ENCODE results near the gene ZNF853. TPM values are rescaled to one million over a fixed set of nuclear protein-coding genes. Genes with fewer than 3 reads are reported as not detected.
A peak's percentile ranks its signal among the peaks of the same experiment; 100 is the strongest.
"Not testable (repeated sequence)": the region's sequence is repeated elsewhere in the genome, so short reads cannot be mapped to it uniquely, and the experiment has no call there.

Gene ZNF853
- polyA plus RNA-seq, 1 experiment: 2.0 TPM

- Histone ChIP-seq H3K36me3 (ENCODE audit: control insufficient read depth, insufficient read depth, low read length) (no peaks in the 10 kb centered on the region), H3K27me3 (ENCODE audit: control insufficient read depth, insufficient read depth, low read length) (no peaks in the 10 kb centered on the region), H3K4me3 (ENCODE audit: low read depth, low read length) (no peak overlapping the region)
- ChIA-PET POLR2A (no interaction called here), CTCF (no interaction called here)
- DNase-seq (ENCODE audit: low read depth): no peak
- TF ChIP-seq, protein P1, sequence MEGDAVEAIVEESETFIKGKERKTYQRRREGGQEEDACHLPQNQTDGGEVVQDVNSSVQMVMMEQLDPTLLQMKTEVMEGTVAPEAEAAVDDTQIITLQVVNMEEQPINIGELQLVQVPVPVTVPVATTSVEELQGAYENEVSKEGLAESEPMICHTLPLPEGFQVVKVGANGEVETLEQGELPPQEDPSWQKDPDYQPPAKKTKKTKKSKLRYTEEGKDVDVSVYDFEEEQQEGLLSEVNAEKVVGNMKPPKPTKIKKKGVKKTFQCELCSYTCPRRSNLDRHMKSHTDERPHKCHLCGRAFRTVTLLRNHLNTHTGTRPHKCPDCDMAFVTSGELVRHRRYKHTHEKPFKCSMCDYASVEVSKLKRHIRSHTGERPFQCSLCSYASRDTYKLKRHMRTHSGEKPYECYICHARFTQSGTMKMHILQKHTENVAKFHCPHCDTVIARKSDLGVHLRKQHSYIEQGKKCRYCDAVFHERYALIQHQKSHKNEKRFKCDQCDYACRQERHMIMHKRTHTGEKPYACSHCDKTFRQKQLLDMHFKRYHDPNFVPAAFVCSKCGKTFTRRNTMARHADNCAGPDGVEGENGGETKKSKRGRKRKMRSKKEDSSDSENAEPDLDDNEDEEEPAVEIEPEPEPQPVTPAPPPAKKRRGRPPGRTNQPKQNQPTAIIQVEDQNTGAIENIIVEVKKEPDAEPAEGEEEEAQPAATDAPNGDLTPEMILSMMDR (IDR thresholded peaks at IDR 0.05; ENCODE audit: insufficient read depth, low read depth, low read length): no peak
Observed at GRCh38 chr7:6630007-6630849, 14.8 kb downstream of the ZNF853 start.

GRCh38 chr7:6631605-6632004, 16.2 kb downstream of the ZNF853 start:
- TF ChIP-seq, protein P1 (IDR thresholded peaks at IDR 0.05; ENCODE audit: insufficient read depth, low read depth, low read length): no peak
- CTCF ChIA-PET: interaction anchor here (1.1 to 1.5 kb wide), 2 partner anchors 14 to 58 kb away, joined by 4 read pairs; no protein-coding TSS in a partner anchor
- POLR2A ChIA-PET: interaction anchor here (0.7 kb wide), 1 partner anchor 88 kb away, joined by 3 read pairs; no protein-coding TSS in a partner anchor

GRCh38 chr7:6634021-6634420, 18.6 kb downstream of the ZNF853 start:
- DNase-seq (ENCODE audit: low read depth): no peak
- TF ChIP-seq, protein P1 (IDR thresholded peaks at IDR 0.05; ENCODE audit: insufficient read depth, low read depth, low read length): no peak
- ChIA-PET CTCF (no interaction called here), POLR2A (no interaction called here)
- H3K36me3 ChIP-seq (ENCODE audit: control insufficient read depth, insufficient read depth, low read length): no peaks in the 10 kb centered on the region
- no peaks in the 10 kb centered on the region for H3K27me3 ChIP-seq (ENCODE audit: control insufficient read depth, insufficient read depth, low read length)
- no peak overlapping the region for H3K4me3 ChIP-seq (ENCODE audit: low read depth, low read length)

More at GRCh38 chr7:6631605-6632004, 16.2 kb downstream of the ZNF853 start:
- no peak for DNase-seq (ENCODE audit: low read depth)
- no peaks in the 10 kb centered on the region for H3K36me3 ChIP-seq (ENCODE audit: control insufficient read depth, insufficient read depth, low read length)
- H3K27me3 ChIP-seq (ENCODE audit: control insufficient read depth, insufficient read depth, low read length): no peaks in the 10 kb centered on the region
- H3K4me3 ChIP-seq (ENCODE audit: low read depth, low read length): no peak overlapping the region

DNA sequence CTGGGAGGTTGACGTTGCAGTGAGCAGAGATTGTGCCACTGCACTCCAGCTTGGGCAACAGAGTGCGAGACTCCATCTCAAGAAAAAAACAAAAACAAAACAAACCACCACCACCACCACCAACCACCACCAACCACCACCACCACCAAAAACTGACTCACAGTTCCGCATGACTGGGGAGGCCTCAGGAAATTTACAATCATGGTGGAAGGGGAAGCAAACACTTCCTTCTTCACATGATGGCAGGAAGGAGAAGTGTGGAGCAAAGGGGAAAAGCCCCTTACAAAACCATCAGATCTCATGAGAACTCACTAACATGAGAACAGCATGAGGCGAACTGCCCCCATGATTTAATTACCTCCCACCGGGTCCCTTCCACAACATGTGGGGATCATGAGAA, 19.6 kb downstream of the ZNF853 start:
- H3K4me3 ChIP-seq (ENCODE audit: low read depth, low read length); H3K36me3 ChIP-seq (ENCODE audit: control insufficient read depth, insufficient read depth, low read length); POLR2A ChIA-PET; H3K27me3 ChIP-seq (ENCODE audit: control insufficient read depth, insufficient read depth, low read length); DNase-seq (ENCODE audit: low read depth); CTCF ChIA-PET: not testable (repeated sequence)

GRCh38 chr7:6636741-6637543, 21.5 kb downstream of the ZNF853 start, which contains the start of gene ZNF316:
TSS of gene ZNF316 (plus strand) at chr7:6637318. CDS start at chr7:6642410, 5,092 bp downstream.
- no peaks in the 10 kb centered on the region for H3K27me3 ChIP-seq (ENCODE audit: control insufficient read depth, insufficient read depth, low read length)
- H3K4me3 ChIP-seq (ENCODE audit: low read depth, low read length): peak within 1 kb of the TSS; percentile 93
- CTCF ChIA-PET: interaction anchor here (0.5 to 1.1 kb wide), 2 partner anchors 47 to 550 kb away, joined by 3 to 5 read pairs; partner anchors contain the start of gene INTS15
- peaks cover 8% of the 10 kb centered on the region for H3K36me3 ChIP-seq (ENCODE audit: control insufficient read depth, insufficient read depth, low read length)
- TF ChIP-seq, protein P1 (IDR thresholded peaks at IDR 0.05; ENCODE audit: insufficient read depth, low read depth, low read length): no peak
- POLR2A ChIA-PET: no interaction called here
- DNase-seq (ENCODE audit: low read depth): no peak
